ENCODE data around the gene MAFB.

Gene MAFB

GRCh38 chr20:40681165-40681564, 7.9 kb downstream of the MAFB start:
- DNase-seq (ENCODE audit: low spot score): no peak

- DNase-seq (ENCODE audit: low spot score): no peak
Measured at GRCh38 chr20:40680161-40680959, 8.7 kb downstream of the MAFB start.

GRCh38 chr20:40679184-40679583, 9.9 kb downstream of the MAFB start:
- DNase-seq (ENCODE audit: low spot score): no peak

- no peak for DNase-seq (ENCODE audit: low spot score)
Measured at GRCh38 chr20:40678286-40678875, 10.7 kb downstream of the MAFB start.

- DNase-seq (ENCODE audit: low spot score): no peak
Measured at GRCh38 chr20:40677343-40677924, 11.6 kb downstream of the MAFB start.

- DNase-seq (ENCODE audit: low spot score): no peak
Measured at GRCh38 chr20:40676491-40677269, 12.4 kb downstream of the MAFB start.

- DNase-seq (ENCODE audit: low spot score): no peak
Measured at GRCh38 chr20:40675599-40676221, 13.3 kb downstream of the MAFB start.

GRCh38 chr20:40673442-40673841, 15.6 kb downstream of the MAFB start:
- no peak for DNase-seq (ENCODE audit: low spot score)

GRCh38 chr20:40672095-40672494, 16.9 kb downstream of the MAFB start:
- no peak for DNase-seq (ENCODE audit: low spot score)

GRCh38 chr20:40670253-40670652, 18.8 kb downstream of the MAFB start:
- DNase-seq (ENCODE audit: low spot score): no peak

GRCh38 chr20:40669692-40670091, 19.3 kb downstream of the MAFB start:
- DNase-seq (ENCODE audit: low spot score): no peak

- DNase-seq (ENCODE audit: low spot score): no peak
Measured at GRCh38 chr20:40668449-40669228, 20.4 kb downstream of the MAFB start.

- DNase-seq (ENCODE audit: low spot score): no peak
Measured at GRCh38 chr20:40667503-40667902, 21.5 kb downstream of the MAFB start.

- DNase-seq (ENCODE audit: low spot score): no peak
Measured at GRCh38 chr20:40666336-40666735, 22.7 kb downstream of the MAFB start.

- no peak for DNase-seq (ENCODE audit: low spot score)
Measured at GRCh38 chr20:40664891-40665290, 24.1 kb downstream of the MAFB start.

GRCh38 chr20:40663991-40664880, 24.8 kb downstream of the MAFB start:
- no peak for DNase-seq (ENCODE audit: low spot score)

- DNase-seq (ENCODE audit: low spot score): no peak
Measured at GRCh38 chr20:40663304-40663790, 25.7 kb downstream of the MAFB start.

- DNase-seq (ENCODE audit: low spot score): no peak
Measured at GRCh38 chr20:40659567-40659966, 29.5 kb downstream of the MAFB start.

GRCh38 chr20:40658509-40658908, 30.5 kb downstream of the MAFB start:
- no peak for DNase-seq (ENCODE audit: low spot score)

GRCh38 chr20:40657526-40657925, 31.5 kb downstream of the MAFB start:
- DNase-seq (ENCODE audit: low spot score): no peak
